ENCODE data around the gene CDH23.

CDH23 gene

DNA sequence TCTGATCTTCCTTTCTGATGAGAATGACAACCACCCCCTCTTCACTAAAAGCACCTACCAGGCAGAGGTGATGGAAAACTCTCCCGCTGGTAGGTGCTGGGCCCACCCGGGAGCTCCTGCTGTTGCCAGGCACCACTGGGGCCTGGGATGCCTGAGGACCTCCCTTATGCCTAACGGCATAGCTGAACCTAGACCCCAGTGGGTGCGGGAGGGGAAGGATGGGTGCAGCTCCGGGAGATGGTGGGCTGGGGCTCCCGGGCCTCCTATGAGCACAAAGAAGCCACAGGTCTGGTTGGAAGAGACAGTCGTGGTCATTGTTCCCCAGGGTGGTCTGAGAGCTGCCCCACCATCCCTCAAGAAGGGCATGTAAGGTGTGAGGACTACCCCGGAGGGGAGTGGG lies 392.2 kb downstream of the CDH23 start:
- no peak for DNase-seq

DNA sequence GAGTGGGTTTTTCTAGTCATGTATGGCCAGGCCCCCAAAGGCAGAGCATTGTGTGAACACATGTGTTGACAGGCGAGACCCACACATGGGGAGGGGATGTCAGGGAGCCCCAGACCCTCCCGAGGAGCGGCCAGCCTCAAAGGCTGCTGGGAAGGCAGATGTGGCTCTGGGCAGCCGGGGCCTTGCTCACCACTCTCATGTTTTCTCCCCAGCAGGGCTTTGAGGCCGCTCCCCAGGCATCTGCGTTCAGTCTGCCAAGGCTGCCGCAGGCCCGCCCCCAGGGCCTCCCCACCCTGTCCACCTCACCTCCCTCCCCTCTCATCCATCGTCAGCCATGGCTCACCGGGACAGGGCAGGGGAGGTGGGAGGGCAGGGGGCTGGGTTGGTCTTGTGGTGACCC lies 393.2 kb downstream of the CDH23 start:
- DNase-seq: no peak

DNA sequence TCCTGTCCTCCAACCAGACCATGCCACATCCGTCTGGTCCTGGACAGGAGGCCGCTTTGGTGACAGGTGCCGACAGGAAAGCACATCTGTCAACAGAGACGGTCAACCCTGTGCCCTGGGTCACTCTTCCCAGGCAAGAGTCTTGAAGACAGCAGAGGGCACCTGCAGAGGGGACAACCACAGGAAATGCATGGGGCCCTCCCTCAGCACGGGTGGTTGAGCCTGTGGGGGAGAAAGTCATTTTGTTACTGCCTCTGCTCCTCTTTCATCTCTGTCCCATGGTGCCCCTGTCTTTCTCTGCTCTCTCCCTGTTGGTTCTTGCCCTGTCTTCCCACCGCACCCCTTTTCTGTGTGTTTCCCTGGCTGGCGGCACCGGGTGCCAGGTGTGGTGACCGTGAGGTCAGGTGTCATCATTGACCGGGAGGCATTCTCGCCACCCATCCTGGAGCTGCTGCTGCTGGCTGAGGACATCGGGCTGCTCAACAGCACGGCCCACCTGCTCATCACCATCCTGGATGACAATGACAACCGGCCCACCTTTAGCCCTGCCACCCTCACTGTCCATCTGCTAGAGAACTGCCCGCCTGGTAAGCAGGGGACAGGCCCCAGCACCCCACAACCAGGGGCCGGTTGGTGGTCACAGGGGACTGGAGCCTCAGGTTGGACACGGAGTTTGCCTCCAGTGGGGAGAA lies 394.2 kb downstream of the CDH23 start:
- no peak for DNase-seq

DNA sequence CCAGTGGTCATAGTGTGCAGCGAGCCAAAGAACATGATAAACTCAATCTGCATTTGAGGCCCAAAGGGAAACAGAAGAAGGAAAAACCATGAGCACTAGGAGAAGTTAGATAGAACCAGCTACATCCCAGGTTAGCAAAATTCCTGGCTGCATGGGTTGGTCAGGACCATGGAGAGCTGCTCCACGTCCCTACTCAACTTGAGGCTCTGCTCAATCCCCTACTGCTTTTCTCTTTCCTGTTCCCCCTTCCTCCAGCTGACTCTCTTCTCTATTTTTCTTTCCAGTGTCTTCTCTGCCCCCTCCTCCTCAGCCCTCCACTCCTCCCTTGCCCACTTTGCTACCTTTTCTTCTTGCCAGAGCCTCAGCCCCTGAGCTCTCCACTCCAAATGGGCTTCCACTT lies 398.5 kb downstream of the CDH23 start:
- peak; percentile 12 for DNase-seq

DNA sequence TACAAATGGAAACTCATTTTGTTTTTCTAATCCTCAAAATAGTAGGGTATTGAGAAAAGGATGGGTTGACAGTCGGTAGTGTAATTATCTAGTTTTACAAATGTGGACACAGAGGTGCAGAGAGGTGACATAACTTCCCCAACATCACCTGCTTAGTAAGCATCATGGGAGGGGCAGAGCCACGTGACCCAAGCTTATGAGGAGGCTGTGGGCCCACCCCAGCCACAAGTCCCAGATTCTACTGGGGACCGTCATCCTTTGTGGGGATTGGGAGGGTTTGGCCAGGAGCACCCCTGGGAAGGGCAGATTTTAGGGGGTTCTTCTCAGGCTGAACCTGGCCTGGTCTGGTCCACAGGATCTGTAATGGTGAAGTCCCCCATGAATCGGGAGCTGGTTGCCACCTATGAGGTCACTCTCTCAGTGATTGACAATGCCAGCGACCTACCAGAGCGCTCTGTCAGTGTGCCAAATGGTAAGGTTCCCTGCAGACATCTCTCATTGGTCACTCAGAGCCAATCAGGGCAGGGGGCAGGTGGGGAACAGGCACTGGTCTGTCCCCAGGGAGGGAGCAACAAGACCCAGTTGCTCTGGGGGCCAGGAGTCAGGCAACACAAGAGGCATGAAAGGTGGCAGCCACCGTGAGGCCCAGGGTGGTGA lies 400.2 kb downstream of the CDH23 start:
- DNase-seq: no peak

DNA sequence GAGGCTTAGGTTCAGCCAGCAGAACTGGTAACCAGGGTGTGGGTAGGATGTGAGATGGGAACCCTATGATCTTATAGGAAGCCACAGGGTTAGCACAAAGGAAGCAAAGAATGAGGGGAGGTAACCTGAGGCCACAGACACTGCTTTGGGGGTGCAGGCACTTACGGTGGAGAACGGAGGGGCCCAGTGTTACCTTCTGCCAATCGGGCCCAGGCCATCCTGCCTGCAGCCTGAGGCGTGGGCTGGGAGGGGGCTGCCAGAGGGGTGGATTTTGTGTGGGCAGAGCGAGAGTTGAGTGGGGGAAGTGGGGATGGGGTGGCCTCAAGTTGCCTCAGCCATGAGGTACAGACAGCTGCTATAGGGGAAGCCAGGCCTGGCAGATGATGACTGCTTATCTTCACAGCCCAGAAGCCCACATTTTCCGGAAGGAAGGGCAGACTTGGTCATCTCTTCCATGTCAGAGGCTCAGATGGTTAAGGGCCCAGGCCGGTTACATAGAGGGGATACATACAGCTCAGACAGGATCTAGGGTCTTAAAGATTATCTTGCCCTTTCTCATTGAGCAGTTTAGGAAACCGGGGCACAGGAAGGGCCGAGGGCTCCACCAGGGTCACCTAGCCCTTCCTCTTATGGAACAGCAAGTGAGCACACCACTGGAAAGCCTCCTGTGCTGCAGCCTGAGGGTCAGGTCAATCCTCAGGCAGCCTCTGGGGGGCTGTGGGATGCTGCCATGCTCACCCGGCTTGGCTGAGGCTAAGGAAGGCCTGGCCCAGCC lies 401.0 kb downstream of the CDH23 start:
- no peak for DNase-seq

DNA sequence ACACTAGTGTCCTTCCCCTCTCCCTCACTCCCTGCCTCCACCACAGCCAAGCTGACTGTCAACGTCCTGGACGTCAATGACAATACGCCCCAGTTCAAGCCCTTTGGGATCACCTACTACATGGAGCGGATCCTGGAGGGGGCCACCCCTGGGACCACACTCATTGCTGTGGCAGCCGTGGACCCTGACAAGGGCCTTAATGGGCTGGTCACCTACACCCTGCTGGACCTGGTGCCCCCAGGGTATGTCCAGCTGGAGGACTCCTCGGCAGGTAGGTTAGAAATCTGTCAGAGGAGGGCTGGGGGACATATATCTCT lies 401.5 kb downstream of the CDH23 start:
- no peak for DNase-seq

DNA sequence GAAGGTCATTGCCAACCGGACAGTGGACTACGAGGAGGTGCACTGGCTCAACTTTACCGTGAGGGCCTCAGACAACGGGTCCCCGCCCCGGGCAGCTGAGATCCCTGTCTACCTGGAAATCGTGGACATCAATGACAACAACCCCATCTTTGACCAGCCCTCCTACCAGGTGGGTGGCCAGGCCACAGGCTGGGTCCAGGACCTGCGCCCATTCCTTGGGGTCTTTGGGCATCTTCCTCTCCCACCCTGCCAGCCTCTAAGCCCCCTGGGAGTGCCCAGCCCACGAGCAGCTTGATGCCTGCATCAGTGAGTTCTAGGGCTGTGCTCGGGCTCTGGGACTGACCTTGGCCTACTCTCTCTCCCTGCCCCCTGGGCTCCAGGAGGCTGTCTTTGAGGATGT lies 402.4 kb downstream of the CDH23 start:
- no peak for DNase-seq

DNA sequence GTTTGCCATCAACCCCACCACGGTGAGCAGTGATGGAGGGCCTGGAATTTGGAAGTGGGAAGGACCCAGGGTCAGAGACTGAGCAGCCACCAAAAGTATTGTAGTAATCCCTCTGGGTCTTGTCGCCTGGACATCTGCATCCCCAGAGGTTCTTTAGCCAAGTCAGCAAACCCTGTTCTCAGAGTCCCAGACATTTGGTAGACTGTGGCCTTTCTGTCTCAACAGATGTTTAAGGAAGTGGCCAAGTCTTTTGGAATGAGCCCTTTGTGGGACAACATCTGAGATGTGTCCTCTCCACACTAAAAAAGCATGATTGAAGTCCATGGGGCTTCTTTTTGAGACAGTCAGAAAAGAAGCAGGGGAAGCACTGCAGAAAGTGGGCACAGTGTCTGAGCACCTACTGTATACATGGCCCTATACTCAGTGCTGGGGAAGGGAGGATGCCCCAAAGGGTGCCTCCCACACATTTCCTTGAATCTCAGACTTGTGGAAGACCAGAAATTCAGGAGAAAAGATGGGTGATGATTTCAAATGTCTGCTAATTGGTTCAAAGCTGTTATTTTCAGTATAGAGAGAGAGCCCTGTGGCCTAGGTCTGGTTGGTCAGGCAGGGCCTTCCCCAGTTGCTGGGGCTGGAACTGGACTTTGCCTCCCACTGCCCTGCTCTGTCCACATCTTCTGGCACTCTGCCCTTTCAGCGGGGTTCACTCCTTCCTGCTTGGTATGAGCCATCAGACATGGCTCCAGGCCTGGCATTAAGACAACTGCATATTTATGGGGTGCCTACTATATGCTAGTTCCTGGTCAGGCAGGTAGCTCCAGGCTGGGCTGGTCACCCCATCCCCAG lies 403.1 kb downstream of the CDH23 start:
- no peak for DNase-seq

DNA sequence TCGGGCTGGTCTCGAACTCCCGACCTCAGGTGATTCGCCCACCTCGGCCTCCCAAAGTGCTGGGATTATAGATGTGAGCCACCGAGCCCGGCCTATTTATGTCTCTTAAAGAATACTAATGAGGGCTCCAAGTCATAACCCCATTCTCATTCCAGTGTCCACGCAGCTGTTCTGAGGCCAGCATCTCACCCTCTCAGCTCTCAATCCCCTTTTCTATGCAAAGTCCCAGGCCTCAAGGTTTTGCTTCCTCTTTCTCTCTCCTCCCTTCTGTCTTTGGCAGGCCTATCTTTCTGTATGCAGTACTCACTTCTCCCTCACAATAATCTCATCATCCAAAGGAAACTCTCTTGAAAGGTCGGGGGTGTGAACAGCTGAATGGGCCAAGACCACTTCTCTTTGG lies 404.6 kb downstream of the CDH23 start:
- no peak for DNase-seq

DNA sequence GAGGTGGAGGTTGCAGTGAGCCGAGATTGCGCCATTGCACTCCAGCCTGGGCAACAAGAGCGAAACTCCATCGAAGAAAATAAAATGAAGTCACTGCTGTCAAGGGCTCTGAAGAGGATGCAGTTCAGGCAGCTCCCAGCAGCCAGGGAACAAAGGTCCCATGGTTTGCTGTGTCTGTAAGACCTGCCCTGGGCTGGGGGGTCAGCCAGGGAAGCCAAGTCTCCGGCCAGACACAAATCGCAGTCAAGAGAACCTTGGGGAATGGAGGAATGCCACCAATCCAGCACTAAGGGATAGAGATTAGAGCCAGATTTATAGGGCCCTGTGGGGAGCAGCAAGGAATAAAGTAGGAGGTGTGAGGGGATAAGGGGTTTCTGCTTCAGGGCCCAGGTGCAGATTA lies 405.5 kb downstream of the CDH23 start:
- no peak for DNase-seq

DNA sequence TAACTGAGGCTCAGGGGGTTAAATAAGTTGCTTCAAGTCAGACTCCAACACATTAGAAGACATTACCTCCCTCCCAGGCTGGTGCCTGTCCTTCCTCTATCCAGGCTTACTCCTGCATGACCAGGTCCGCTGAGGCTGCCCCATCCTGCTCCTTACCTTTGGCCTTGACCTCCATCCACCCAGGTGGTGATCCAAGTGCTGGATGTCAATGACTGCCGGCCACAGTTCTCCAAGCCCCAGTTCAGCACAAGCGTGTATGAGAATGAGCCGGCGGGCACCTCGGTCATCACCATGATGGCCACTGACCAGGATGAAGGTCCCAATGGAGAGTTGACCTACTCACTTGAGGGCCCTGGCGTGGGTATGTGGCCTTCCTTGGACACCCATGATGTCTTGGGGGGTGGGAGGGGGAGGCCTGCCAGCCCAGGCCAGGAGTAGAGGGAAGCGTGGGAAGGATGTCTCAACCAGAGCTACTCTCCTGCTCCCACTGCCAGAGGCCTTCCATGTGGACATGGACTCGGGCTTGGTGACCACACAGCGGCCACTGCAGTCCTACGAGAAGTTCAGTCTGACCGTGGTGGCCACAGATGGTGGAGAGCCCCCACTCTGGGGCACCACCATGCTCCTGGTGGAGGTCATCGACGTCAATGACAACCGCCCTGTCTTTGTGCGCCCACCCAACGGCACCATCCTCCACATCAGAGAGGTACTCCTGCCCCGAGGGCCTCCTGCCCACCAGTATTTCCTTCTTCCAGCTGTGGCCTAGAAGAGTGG lies 406.2 kb downstream of the CDH23 start:
- DNase-seq: no peak

DNA sequence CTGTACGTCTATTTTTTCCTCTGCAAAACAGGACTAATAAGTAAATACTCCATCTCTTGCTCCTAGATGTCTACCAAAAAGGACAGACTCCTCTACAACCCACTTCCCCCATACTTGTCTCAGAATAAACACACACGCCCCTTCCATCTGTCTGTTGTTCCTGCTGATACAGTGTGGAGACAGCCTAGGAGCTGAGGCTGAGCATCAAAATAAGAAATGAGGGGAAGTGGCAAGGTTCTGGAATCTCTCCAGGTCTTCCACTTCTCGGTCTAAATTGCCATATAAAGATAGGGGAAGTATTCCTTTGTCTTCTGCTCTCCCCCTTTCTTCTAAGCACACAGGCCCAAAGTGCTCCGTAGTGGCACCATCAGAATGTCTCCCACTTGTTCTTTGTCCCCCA lies 407.4 kb downstream of the CDH23 start:
- DNase-seq: no peak

DNA sequence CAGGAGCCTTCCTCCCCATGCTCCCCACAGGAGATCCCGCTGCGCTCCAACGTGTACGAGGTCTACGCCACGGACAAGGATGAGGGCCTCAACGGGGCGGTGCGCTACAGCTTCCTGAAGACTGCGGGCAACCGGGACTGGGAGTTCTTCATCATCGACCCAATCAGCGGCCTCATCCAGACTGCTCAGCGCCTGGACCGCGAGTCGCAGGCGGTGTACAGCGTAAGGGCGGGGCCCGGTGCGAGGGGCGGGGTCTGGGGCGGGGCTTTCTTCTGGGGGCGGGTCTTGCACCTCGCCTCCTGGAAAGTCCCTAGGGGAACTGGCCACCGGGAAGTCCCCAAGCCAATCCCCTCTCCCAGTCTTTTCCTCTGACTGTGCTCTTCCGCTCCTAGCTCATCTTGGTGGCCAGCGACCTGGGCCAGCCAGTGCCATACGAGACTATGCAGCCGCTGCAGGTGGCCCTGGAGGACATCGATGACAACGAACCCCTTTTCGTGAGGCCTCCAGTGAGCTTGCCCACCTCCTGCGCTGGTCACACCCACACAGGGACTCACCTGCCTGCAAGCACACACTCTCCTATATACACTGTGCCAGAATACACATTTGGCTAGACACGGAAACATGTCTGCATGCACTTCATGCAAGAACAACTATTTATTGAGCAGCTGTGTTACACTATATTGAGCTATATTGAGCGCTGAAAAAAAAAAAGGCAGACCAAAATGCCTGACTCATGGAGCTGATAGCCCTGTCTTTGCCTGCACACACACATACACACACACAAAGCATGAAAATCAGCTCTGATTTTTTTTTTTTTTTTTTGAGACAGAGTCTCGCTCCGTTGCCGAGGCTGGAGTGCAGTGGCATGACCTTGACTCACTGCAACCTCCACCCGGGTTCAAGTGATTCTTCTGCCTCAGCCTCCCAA lies 409.3 kb downstream of the CDH23 start:
- peak; percentile 25 for DNase-seq

DNA sequence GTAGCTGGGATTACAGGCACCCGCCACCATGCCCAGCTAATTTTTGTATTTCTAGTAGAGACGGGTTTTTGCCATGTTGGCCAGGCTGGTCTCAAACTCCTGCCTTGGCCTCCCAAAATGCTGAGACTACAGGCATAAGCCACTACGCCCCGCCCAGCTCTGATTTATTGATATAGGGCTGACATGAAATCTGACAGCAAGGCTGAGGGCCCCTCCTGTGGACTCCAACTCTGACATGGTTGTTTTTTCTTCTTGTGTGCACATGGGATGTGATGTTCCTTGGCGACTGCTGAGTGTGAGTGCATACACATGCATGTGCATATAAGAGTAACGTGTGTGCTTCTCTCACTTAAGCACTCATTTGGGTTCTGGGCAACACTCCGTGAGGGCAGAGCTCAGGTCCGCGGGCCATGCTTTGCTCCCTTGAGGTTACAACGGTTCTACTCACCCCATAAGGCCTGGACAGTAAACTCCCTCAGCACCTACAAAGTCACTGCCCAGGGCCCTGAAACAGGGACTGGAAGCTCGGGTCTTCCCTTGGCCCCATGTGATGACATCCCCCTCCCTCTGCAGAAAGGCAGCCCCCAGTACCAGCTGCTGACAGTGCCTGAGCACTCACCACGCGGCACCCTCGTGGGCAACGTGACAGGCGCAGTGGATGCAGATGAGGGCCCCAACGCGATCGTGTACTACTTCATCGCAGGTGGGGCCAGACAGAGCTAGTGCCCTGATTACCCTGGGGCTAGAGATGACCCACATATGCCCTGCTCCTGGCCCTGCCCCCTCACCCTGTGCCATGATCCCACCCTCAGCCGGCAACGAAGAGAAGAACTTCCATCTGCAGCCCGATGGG lies 410.2 kb downstream of the CDH23 start:
- no peak for DNase-seq

DNA sequence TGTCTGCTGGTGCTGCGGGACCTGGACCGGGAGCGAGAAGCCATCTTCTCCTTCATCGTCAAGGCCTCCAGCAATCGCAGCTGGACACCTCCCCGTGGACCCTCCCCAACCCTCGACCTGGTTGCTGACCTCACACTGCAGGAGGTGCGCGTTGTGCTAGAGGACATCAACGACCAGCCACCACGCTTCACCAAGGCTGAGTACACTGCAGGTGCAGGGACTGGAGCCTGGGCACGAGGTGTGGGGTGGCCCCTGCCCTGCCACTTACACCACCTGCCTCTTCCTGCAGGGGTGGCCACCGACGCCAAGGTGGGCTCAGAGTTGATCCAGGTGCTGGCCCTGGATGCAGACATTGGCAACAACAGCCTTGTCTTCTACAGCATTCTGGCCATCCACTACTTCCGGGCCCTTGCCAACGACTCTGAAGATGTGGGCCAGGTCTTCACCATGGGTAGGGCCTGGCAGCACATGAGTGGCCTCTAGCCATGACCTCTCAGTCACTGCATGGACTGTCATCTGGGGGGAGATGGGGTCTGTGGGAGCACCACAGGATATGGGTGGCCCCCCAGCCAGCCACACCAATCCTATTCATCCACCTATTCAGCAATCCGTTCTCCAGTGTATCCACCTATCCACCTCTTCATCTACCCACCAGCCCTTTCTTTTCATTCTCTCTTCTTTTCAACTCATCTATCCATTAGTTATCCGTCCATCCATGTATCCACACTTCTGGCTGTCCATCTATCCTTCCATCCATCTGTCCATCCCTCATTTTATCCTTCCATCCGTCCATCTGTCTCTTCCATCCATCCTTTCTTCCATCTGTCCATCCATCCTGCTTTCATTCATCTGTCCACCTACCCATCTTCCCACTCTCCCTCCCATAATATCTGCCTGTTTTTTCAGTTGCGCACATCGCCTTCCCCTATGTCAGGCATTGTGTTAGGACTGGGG lies 411.1 kb downstream of the CDH23 start:
- DNase-seq: no peak

DNA sequence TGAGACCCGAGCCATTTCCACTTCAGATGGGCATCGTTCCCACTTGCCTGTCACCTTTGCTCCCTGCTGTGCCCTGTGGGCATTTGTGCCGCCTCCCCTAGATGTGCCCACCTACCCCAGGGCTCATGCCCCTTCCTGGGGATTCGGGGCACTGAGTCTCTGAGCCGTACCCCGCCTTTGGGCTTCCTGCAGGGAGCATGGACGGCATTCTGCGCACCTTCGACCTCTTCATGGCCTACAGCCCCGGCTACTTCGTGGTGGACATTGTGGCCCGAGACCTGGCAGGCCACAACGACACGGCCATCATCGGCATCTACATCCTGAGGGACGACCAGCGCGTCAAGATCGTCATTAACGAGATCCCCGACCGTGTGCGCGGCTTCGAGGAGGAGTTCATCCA lies 412.9 kb downstream of the CDH23 start:
- no peak for DNase-seq

DNA sequence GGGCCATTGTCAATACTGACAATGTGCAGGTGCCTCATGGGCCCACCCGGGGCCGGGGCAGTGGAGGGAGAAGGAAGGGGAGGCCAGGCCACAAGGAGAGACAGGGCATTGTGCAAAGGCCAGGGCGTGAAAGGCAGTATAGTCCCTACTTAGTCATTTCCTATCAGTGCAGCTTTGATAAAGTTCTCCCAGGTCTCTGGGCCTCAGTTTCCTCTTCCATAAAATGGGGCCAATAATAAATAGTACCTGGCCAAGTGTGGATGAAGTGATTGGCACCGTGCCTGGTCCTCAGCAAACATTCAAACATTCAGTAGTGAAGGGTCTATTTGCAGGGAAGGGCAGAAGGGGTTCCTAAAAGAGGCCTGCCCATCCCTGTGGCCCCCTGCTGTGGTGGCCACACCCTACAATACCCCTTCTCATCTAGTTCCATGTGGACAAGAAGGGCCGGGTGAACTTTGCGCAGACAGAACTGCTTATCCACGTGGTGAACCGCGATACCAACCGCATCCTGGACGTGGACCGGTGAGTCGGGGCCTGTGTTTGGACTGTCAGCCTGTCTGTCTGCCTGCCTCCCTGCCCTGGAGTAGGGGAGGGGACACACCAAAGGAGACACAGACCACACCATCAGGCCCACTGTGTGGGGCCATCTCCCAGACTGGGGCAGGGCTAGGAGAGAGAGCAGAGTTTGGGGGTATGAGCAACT lies 413.5 kb downstream of the CDH23 start:
- no peak for DNase-seq

DNA sequence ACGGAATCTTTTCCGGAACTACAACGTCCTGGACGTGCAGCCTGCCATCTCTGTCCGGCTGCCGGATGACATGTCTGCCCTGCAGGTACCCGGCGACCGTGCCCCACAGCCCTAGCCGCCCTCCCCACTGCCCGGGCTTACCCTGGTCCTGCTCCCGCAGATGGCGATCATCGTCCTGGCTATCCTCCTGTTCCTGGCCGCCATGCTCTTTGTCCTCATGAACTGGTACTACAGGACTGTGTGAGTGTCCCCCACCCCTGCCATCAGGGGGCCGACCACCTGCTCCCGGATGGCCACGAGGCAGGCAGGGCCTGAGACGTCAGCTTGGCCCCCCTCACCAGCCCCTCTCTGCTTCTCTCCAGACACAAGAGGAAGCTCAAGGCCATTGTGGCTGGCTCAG lies 414.6 kb downstream of the CDH23 start:
- DNase-seq: no peak
